CD4-positive, alpha-beta T cell treated with Interleukin-17A for 4 hours (primary cell): ENCODE measurements around the gene VWA8.

Experiments used
- DNase-seq: peaks from one replicate; pipeline ENCODE4 v3.0.0-alpha.2; 2020; ENCODE audit warnings: mixed read lengths

VWA8 gene

DNA sequence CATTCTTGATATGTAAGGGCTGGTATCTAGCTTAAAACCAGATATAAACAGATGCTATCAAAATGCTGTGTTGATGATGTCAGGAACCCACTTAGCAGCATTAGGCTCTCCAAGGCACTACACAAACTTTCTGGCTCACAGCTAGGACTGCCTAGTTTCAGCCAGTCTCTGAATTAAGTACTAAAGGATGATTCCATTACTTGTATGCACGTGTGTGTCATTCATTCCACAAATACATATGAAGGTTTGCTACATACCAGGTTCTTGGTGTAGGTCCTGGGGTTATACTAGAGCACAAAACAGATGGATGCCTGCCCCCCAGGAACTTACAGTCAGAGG lies 352.1 kb downstream of the VWA8 start:
- no peak for DNase-seq

DNA sequence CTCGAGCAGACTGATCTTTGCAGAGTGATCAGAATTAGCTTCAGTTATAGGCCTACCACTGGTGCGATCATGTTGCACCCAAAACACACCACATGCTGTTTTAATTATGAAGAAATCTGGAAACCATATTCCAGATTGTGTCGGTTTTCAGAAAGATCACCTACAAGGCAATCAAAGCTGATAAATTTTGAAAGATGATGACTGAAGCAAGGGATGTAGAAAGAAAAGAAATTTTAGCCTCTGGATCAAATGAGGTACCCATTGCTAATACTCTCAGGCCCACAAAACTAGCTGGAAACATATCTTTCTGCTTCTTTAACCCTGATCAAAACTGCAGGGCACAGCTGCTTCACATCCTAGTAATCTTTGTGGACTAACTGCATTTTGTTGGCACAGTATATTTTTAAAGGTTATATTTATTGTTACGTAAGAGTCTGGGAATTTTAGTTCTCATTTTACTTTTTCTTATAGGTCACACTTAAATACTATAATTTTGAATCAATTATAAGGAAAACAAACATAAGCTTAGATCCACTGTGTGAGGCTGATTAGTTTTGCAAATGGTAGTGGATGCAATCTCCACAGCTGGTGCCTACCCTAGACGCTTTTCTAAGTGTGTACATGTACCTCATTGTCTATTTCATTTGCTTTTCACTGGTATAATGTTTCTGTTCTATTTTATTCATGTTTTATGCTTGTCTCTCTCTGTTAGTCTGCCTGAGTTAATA lies 352.6 kb downstream of the VWA8 start:
- DNase-seq = no peak

DNA sequence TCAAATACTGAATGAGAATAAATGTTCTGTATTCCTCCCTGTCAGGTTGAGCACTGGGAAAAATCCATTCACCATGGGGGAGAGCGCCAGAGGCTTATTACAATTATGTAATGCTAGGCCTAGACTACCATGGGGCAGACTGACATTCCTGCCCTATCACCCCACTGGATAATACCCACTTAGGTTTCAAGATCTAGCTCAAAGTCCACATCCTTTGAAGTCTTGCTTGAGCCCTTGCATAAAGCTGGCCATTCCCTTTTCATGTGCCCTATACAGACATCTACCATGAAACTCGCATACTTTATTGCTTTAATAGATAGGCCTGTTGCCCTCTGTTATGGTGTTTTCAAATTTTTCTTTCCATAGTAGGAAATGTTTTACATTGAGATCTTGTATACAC lies 354.3 kb downstream of the VWA8 start:
- DNase-seq = no peak

DNA sequence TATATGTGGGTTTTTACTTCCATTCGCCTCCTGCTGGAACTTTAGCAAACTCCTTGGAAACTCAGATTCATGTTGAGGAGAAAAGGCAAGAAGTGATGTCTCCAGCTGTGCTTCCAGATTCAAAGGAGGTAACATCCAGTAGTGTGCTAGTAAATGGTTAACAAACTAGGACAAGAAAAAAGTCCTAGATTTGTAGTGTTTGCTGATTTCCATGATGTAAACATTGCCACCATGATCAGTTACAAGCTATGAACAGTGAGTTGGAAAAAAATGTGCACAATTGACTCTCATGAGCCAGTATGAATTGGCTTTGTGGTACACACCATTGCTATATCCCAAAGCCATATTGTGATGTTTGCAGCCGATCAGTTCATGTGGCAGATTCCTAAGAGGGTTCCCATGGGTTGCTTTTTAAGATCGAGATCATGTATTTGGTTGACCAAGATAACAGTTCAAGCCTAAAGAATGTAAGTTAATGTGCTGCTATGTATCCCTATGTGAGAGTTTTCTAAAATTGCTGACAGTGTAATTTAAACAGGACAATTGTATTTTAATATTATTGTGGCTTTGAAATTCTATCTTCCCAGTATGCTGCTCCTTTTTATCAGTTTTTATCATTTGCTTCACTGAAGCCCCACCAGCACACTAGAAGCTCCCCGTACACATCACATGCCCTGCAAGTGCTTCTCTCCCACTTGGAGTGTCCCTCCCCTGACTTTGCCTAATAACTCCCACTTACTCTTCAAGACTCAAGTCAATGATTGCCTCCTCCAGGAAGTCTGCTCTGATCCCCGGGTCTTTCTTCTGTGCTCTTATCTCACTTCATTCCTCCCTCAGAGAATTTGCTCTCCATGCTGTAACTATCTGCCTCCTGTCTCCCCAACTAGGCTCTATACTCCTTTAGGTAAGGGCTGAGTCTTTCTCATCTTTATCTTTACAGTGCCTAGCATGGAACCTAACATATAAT lies 355.3 kb downstream of the VWA8 start:
- DNase-seq = no peak

DNA sequence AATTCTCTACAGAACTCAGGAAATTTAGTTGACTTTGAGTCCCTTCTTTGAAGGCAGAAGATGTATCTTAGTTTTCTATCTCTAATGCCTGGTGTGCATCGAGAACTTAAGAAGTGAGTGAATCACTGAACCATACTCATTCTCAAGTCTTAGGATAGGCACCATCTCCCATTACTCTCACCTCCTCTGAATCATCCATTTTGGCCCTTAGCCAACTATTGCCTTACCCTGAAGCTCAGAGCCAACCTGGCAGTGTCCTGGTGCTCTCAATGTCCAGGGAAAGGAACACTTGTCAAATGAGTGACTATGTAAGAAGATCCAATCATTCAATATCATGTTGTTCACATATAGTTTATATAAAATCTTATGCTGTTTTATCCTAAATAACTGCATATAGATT lies 357.0 kb downstream of the VWA8 start:
- peak; percentile 30 for DNase-seq

DNA sequence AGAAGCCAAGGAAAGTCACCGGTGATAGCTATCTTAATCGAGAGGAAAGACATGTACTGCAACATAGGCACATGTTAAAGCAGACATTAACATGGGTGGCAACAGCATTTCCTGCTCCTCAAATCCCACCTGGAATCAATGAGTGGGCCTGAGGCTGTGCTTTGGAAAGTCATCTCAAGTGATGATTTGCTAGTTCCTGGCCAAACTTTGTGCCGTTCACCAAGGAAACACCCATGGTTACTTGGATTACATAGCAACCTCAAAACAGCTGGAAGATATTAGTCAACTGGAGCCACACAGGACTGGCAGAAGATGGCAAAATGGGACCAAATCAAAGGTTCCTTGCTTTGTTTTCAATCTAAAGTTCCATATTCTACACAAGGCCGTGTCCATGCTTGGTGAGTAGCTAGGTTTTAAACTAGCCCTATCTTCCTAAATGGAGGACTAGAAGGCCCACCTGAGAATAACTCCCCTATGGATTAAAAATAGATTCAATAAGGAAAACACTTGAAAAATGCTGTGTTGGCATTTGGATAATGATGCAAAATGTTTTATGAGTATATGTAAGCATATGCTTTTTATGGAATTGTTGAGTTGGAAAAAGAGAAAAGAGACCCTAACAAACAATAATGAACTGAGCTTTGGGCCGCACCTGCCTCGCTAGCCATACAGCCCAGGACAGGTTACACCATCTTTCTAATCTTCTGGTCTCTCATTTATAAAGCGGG lies 359.0 kb downstream of the VWA8 start:
- DNase-seq = no peak

DNA sequence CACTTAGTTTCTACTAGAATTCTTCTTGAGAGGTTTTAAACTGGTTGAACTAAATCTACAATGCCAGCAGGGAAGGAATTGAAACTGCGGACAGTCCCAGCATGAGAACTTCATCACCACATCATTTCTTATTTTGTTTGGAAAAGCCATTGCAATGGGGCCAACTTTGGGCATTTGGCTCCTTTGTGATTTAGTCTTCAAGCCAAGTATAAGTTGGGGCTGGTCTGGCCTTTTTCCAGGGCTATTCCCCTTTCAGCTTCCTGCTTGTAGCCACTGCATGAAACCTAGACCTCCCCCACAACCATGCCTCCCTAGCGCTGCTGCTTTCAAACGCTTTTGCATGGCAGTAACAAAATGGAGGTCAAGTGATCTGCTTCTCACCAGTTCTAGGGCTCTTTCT lies 361.3 kb downstream of the VWA8 start:
- no peak for DNase-seq

DNA sequence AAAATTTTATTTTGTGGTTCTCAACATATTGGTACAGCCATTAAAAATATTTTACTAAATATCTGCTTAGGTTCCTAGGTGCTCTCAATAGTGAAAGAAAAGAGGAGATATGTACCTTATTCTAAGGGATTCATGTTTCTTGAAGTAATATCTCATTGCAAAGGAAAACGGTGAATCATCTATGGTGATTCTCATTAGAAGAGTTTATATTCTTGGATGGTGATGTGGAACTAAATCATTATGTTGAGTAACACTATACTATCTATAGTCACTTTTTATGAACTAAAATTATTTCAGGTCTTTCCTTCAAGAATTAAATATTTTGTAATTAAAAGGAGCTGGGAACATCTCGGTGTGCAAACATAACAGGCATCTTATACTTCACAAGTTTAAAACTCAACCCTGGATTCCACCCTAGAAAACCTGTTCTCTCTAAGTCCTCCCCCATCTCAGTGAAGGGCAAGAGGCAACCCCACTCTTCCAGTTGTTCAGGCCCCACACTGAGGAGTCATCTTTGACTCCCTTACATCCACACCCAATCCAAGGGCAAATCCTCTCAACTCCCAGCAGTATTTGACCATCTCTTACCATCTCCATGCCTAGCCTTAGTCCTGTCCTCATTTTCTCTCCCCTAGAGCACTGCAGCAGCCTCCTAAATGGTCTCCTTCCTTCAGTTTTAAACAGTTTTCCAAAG lies 363.4 kb downstream of the VWA8 start:
- no peak for DNase-seq

DNA sequence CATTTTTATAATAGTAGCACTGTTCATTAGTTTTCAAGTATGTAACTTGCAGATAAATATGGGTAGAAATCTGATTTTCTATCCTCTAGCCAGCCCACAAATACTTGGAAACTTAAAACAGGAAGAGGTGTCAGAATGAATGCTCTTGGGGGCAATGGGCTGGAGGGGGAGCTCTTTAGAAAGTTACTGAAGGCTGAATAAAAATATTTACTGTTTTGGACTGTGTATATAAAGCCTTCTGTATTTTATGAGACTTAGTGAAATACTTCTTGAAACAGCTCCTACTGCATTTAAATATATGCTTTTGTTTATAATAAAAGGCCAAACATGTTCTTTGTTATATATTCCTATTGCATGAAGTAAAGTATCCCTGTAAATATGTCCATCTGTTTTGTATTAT lies 364.7 kb downstream of the VWA8 start:
- DNase-seq = no peak

DNA sequence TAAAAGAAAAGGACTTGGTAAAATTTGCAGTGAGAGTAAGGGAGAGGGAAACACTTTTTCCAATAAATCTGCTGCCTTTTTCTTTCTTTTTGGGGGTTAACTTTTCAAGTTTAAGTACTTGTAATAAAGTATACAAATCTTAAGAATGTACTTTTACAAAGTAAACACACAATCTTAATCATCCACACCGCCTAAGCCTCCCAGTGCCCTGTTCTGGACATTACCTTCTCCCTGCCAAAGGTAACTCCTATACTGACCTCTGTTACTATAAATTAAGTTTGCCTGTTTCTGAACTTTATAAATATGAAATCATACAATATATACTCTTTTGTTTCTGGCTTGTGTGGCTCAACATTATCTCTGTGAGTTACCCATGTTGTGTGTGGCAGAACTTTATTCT lies 365.6 kb downstream of the VWA8 start:
- no peak for DNase-seq

DNA sequence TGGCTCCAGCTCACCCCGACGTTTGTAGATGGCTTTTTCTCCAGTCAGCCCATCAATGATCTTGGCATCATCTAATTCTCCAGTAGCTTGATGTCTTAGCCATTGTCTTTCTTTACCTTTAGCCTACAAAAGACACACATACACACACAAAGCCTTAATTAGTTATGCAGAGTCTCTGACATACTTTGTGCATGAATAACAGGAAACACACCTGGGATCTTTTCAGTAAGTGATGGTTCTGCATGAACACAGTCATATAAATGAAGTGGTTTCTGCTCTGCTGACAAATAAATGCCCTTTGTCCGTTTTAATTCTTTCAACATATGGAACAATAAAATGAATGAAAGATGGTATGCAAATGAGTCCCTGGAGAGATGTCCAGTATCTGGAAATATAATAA lies 370.3 kb downstream of the VWA8 start:
- no peak for DNase-seq

DNA sequence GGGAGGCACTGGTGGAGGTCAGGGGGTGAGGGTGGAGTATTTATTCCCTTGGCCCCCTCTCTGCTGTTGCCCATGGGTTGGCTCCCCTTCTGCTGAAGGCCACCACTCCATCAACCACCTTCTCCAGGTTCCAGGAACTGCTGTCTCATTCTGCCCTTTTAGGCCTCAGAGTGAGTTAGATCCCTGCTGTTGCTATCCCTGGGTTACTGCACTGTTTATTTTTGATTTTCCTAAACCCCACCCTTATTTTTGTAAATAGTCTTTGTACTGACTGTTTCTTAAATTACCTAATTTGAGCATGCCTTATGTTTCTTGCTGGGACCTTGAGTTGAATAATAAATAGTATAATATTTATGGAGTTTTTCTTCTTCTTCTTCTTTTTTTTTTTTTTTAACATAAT lies 370.8 kb downstream of the VWA8 start:
- no peak for DNase-seq

DNA sequence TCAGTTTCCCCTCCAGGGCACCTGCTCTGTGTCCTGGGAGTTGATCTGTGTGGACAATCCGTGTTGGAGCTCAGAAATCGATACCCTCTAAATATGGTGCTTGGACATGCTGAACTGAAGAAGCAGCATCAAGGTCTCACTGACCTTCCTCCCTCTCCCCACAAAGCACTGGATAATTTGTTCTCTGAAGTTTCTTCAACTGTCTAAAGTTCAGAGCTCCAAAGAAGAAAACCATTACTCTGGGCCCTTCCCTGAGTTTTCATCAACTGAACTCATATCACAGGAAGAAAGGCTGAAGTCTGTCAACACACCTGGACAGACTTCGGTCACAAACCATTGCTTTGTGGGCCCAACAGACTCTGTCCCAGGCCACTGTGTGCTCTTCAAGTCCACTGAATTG lies 371.5 kb downstream of the VWA8 start:
- no peak for DNase-seq

DNA sequence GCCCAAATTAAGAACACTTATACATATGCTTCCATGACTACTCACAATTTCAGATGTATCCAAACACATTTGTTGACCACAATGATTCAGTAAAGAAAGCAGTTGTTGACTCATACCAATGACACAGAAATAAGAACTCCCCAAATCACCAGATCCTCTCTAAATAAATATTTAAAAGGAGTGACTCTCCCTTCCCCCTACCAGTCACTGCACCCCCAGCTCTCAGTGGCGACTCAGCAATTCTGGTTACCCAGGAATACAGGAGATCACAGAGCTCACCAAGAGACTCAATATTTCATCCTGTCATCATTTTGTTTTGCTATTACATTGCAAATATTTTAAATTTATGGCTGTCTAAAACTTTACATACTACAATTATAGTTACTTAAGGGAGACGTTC lies 372.0 kb downstream of the VWA8 start:
- peak; percentile 19 for DNase-seq

DNA sequence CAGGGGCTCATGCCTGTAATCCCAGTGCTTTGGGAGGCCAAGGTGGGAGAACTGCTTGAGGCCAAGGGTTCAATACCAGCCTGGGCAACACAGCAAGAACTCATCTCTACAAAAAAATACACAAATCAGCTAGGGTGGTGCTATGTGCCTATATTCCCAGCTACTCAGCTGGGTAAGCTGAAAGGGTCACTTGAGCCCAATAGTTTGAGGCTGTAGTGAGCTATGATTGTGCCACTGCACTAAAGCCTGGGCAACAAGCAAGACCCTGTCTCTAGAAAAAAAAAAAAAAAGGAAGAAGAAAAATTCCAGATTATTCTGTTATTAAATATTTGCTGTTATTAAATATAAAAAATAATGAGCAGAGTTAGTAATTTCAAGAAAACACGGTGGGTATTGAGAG lies 372.5 kb downstream of the VWA8 start:
- DNase-seq = no peak

DNA sequence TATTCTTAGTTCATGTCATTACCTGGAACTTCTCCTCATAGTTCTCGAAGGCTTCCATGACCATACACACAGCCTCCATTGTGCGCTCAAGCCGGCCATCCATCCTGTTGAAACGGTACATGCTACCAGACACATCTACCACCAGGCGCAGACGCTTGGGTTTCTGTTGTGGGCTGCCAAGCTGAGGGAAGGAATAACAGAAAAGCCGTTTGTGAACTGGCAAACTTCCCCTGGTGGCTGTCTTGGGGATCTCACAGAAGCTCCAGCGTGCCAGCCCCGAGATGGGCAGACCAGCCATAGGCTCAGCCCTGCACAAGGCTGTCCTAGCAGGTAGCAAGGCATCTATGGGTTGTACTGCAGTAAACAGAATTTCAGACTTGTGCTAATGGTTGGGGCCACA lies 373.4 kb downstream of the VWA8 start:
- DNase-seq = peak; percentile 63

DNA sequence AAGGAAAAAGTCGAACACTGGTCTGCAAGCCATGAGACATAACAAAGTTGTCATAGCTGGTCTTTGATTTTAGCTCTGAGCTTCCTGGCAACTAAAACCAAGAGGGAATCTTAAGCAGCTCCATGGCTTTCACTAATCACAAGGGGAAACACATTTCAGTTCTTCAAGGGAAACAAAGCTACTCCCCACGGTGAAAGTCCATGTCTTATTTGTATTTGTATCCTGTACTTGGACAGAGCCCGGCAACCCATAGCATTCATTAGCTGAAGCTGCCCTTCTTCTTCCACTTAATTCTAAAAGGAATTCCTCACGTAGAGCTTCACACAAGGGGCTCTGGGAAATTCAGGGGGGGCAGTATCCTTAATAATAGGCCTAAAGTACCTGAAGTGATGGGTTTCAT lies 374.7 kb downstream of the VWA8 start:
- no peak for DNase-seq

DNA sequence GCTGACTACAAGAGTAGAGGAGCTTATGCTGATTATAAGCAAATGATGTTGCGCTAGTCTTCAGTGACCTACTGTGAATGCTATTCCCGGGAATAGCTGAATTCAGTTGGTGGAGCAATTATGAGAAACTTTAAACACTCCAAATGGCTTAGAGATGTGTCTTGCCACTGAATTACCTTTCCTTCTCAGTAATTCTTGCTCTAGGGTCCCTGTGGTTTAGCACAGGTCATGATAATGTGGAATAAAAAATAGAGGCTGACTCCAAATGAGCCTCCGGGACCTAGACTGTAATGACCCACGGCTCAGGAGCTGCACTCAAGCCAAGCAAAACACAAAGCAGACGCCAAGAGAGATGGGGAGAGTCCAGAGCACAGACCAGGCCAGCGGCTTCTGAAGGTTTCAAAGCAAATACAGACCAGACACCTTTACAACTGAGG lies 378.9 kb downstream of the VWA8 start:
- no peak for DNase-seq

DNA sequence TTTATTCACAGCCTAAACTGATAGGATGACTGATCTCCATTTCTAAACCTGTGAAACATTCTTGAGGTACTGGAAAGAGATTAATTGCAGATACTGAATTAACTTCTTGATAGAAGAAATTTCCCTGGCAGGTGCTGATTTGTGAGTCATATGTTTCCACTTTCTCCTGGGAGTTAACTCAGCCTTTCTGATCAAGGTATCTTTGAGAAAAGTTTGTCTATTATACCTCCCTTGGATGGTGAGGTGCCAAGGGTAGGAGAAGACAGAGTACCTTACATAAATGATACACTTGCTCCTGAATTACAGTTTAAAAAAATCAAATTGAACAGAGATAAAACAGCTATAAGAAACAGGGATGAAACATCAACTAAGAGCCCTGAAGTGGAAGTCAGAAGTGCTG lies 380.6 kb downstream of the VWA8 start:
- DNase-seq = no peak

DNA sequence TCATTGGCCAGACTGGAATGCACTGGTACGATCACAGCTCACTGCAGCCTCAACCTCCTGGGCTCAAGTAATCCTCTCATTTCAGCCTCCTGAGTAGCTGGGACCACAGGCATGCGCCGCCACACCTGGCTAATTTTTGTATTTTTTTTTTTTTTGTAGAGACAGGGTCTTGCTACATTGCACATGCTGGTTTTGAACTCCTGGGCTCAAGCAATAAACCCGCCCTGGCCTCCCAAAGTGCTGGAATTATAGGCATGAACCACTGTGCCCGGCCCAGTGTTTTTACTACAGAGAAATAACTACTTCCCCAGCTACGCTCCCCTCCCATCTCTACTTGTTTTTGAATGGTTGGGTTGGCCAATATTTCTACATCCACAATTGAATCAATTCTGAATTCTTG lies 381.0 kb downstream of the VWA8 start:
- DNase-seq = no peak

DNA sequence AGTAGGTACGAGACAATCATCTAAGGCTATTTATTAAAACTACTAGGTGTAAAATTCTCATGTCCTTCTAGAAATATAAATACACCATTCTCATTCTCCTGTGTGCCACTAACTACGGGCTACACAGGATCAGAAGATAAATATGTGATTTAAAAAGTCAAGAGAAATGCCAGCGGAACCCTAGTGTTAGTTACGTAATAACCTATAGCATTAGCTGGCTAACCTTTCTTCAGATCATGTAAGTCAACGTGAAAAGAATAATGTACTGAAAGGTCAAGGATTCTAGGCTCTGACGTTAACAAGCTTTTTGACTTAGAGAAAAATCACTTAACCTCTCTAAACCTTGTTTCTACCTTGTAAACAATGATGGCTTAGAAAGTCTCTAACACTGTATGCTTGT lies 381.7 kb downstream of the VWA8 start:
- no peak for DNase-seq

DNA sequence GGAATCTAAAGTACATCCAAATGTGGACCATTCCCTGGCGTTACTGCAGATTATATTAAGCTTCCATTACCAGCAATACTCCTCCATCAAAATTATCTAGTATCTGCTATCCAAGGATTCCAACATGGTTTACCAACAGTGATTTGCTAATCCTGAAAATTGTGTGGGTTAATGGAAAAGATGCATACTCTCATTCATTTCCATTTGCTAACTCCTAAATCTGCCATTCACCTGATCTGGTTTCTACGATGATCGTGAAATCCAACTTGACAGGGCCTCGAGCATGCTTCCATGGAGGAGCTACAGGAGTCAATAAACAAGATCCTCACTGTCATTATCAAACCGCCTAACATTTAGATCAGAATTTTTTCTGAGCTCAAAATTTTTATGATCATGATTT lies 382.5 kb downstream of the VWA8 start:
- DNase-seq = no peak

DNA sequence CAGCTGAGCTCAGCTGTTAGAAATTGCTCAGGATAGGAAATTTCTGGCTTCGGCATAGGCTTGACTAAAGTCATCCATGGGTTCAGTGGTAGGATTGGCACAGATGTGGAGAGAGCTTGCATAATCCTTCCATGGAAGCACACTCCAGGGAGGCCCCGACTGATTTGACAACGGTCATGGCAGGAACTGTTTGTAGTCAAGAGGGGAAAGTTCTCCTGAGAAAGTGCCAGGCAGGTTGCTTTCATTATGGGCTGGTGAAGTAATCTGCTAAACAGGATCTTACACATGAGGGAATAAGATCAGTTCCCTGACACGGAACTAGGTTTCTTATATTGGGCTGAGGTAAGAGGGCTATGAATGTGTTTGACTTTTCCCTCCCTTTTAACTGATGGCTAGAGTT lies 383.5 kb downstream of the VWA8 start:
- DNase-seq = no peak
